ENCODE measurements around the gene THSD7A. TPM values are rescaled to one million over a fixed set of nuclear protein-coding genes. Genes with fewer than 3 reads are reported as not detected.

The THSD7A gene
- total RNA-seq, 1 donor from 2014 or later: 3.5 TPM

DNA sequence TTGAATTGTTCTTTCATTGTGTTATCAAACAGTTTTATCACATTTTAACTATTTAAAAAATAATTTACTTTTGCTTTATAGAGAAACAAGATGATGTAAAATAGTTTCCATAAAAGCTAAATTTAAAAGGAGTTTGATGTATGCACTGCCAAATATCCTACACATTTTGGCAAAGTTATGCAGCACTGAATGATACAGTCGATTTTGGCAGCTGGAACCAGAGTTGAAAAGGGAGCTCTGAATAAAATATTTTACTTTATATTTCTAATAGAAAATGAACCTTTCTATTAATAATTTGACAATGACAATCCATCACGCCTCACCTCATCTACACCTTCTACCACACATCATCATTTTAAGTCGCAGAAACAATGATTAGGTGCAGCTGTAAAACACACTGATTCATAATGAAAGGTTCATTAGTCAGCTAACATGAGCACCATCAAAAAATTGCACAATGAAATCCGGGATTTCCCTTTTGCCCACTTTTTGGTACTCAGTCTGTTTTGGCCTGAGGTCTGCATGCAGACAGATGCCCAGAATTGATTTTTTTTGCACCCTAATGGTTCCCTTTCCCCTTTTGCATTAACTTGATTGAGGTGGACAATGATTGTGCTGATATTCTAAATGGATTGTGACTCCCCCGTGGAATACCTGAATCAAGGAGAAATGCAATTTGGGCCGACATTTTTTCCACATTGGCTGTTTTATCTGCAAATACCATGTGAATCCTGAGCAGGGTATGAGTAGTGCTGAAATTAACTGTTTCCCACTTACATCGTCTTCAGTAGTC, 105.8 kb downstream of the THSD7A start:
- H3K9me3 Mint-ChIP-seq (ENCODE audit: unreplicated experiment): no peaks in the 10 kb centered on the region
- no peak overlapping the region for H3K4me3 Mint-ChIP-seq (ENCODE audit: unreplicated experiment)
- no peaks in the 10 kb centered on the region for H3K79me2 ChIP-seq (ENCODE audit: insufficient read depth, low read length)
- TF ChIP-seq EZH2 (IDR thresholded peaks at IDR 0.05; ENCODE audit: insufficient read depth, low read length): no peak
- TF ChIP-seq, protein P1, sequence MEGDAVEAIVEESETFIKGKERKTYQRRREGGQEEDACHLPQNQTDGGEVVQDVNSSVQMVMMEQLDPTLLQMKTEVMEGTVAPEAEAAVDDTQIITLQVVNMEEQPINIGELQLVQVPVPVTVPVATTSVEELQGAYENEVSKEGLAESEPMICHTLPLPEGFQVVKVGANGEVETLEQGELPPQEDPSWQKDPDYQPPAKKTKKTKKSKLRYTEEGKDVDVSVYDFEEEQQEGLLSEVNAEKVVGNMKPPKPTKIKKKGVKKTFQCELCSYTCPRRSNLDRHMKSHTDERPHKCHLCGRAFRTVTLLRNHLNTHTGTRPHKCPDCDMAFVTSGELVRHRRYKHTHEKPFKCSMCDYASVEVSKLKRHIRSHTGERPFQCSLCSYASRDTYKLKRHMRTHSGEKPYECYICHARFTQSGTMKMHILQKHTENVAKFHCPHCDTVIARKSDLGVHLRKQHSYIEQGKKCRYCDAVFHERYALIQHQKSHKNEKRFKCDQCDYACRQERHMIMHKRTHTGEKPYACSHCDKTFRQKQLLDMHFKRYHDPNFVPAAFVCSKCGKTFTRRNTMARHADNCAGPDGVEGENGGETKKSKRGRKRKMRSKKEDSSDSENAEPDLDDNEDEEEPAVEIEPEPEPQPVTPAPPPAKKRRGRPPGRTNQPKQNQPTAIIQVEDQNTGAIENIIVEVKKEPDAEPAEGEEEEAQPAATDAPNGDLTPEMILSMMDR (IDR thresholded peaks at IDR 0.05; ENCODE audit: insufficient read depth, low read depth, low read length): no peak
- FAIRE-seq: no peak
- H3K4me3 ChIP-seq (ENCODE audit: insufficient read depth, low read depth, low read length): no peak overlapping the region
- no peaks in the 10 kb centered on the region for H3K27me3 ChIP-seq (ENCODE audit: insufficient read depth, low read length)
- H3K27ac ChIP-seq (ENCODE audit: low read depth, low read length): no peak overlapping the region
- peaks cover 3% of the 10 kb centered on the region for H3K4me1 Mint-ChIP-seq (ENCODE audit: low read depth, unreplicated experiment)
- H2AFZ ChIP-seq (ENCODE audit: low read depth, low read length): no peak overlapping the region
- H4K20me1 ChIP-seq (ENCODE audit: insufficient read depth, low read length): no peaks in the 10 kb centered on the region
- H3K36me3 Mint-ChIP-seq (ENCODE audit: low read depth, unreplicated experiment): peaks cover 3% of the 10 kb centered on the region
- no peaks in the 10 kb centered on the region for H3K36me3 ChIP-seq (ENCODE audit: insufficient read depth, low read length)
- no peaks in the 10 kb centered on the region for H3K9me3 ChIP-seq (ENCODE audit: insufficient read depth, low read depth, low read length)
- H3K27ac Mint-ChIP-seq (ENCODE audit: unreplicated experiment): no peak overlapping the region
- no peak overlapping the region for H3K9ac ChIP-seq (ENCODE audit: low read length)
- H3K4me2 ChIP-seq (ENCODE audit: low read length): no peak overlapping the region
- DNase-seq (ENCODE audit: low read depth): peak; percentile 51
- no peaks in the 10 kb centered on the region for H3K27me3 Mint-ChIP-seq (ENCODE audit: low read depth, unreplicated experiment)
- H3K4me1 ChIP-seq (ENCODE audit: insufficient read depth, low read length): peaks cover 4% of the 10 kb centered on the region

DNA sequence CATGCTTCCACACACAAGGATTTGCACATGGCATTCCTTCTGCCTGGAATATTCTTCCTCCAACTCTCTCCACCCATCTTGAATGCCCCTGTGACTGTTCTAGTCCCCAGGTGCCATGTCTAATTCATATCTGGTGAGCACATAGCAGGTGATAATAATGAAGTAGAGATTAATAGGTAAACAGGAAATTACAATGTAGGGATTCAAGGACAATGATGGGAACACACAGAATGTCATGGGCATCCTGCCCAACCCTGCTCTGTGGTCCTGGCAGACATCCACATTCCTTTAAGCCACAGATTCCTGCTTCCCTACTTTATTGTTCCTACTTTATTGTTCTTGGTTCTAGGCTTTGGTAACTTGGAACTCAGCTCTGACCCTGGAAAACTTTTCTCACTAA, 115.8 kb downstream of the THSD7A start:
- Histone ChIP-seq H3K79me2 (ENCODE audit: insufficient read depth, low read length) (no peaks in the 10 kb centered on the region), H3K9ac (ENCODE audit: low read length) (no peak overlapping the region), H3K4me3 (ENCODE audit: insufficient read depth, low read depth, low read length) (no peak overlapping the region), H3K27me3 (ENCODE audit: insufficient read depth, low read length) (no peaks in the 10 kb centered on the region), H3K4me2 (ENCODE audit: low read length) (no peak overlapping the region), H4K20me1 (ENCODE audit: insufficient read depth, low read length) (no peaks in the 10 kb centered on the region), H3K4me1 (ENCODE audit: insufficient read depth, low read length) (peaks cover 8% of the 10 kb centered on the region), H3K27ac (ENCODE audit: low read depth, low read length) (no peak overlapping the region), H3K9me3 (ENCODE audit: insufficient read depth, low read depth, low read length) (no peaks in the 10 kb centered on the region), H3K36me3 (ENCODE audit: insufficient read depth, low read length) (no peaks in the 10 kb centered on the region), H2AFZ (ENCODE audit: low read depth, low read length) (no peak overlapping the region)
- FAIRE-seq (no peak), DNase-seq (ENCODE audit: low read depth) (peak; percentile 81)
- TF ChIP-seq, protein P1 (IDR thresholded peaks at IDR 0.05; ENCODE audit: insufficient read depth, low read depth, low read length): no peak
- TF ChIP-seq EZH2 (IDR thresholded peaks at IDR 0.05; ENCODE audit: insufficient read depth, low read length): no peak
- H3K27ac Mint-ChIP-seq (ENCODE audit: unreplicated experiment): no peak overlapping the region
- no peak overlapping the region for H3K4me3 Mint-ChIP-seq (ENCODE audit: unreplicated experiment)
- no peaks in the 10 kb centered on the region for H3K27me3 Mint-ChIP-seq (ENCODE audit: low read depth, unreplicated experiment)
- no peaks in the 10 kb centered on the region for H3K9me3 Mint-ChIP-seq (ENCODE audit: unreplicated experiment)
- no peaks in the 10 kb centered on the region for H3K36me3 Mint-ChIP-seq (ENCODE audit: low read depth, unreplicated experiment)
- H3K4me1 Mint-ChIP-seq (ENCODE audit: low read depth, unreplicated experiment): peaks cover 11% of the 10 kb centered on the region

DNA sequence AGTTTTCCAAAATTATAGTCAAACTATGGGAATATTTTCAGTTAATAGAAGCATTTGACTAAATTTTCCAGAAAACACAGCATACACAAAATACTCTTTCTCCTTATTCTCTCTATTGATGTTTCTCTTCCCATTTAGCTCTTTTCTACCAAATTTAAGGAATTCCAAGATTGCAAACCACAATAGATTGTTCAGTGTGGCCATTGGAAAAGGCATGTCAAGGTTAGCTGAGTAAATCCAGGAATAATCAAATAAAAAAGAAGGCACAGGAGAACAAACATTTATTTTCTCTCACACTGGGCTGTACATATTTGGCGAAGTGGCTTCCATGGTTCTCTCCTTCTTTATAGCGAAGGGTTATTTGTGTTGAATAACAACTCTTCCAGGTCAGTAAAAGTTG, 117.3 kb downstream of the THSD7A start:
- no peaks in the 10 kb centered on the region for H3K9me3 Mint-ChIP-seq (ENCODE audit: unreplicated experiment)
- Histone ChIP-seq H3K4me1 (ENCODE audit: insufficient read depth, low read length) (peaks cover 8% of the 10 kb centered on the region), H4K20me1 (ENCODE audit: insufficient read depth, low read length) (no peaks in the 10 kb centered on the region), H3K4me3 (ENCODE audit: insufficient read depth, low read depth, low read length) (no peak overlapping the region), H3K4me2 (ENCODE audit: low read length) (peak overlapping the region; percentile 40), H3K27ac (ENCODE audit: low read depth, low read length) (no peak overlapping the region), H3K9me3 (ENCODE audit: insufficient read depth, low read depth, low read length) (no peaks in the 10 kb centered on the region), H2AFZ (ENCODE audit: low read depth, low read length) (no peak overlapping the region), H3K79me2 (ENCODE audit: insufficient read depth, low read length) (no peaks in the 10 kb centered on the region), H3K36me3 (ENCODE audit: insufficient read depth, low read length) (no peaks in the 10 kb centered on the region), H3K9ac (ENCODE audit: low read length) (no peak overlapping the region), H3K27me3 (ENCODE audit: insufficient read depth, low read length) (no peaks in the 10 kb centered on the region)
- H3K4me1 Mint-ChIP-seq (ENCODE audit: low read depth, unreplicated experiment): peaks cover 11% of the 10 kb centered on the region
- no peak overlapping the region for H3K4me3 Mint-ChIP-seq (ENCODE audit: unreplicated experiment)
- no peak overlapping the region for H3K27ac Mint-ChIP-seq (ENCODE audit: unreplicated experiment)
- TF ChIP-seq, protein P1 (IDR thresholded peaks at IDR 0.05; ENCODE audit: insufficient read depth, low read depth, low read length): no peak
- TF ChIP-seq EZH2 (IDR thresholded peaks at IDR 0.05; ENCODE audit: insufficient read depth, low read length): no peak
- no peak for FAIRE-seq
- no peaks in the 10 kb centered on the region for H3K36me3 Mint-ChIP-seq (ENCODE audit: low read depth, unreplicated experiment)
- peak; percentile 39 for DNase-seq (ENCODE audit: low read depth)
- H3K27me3 Mint-ChIP-seq (ENCODE audit: low read depth, unreplicated experiment): no peaks in the 10 kb centered on the region
